Measurements from ENCODE around the gene PHF19. TPM values are rescaled to one million over a fixed set of nuclear protein-coding genes. Genes with fewer than 3 reads are reported as not detected.

The PHF19 gene
- total and polyA plus RNA-seq, 2 of the 8 experiments (the other 6 are each of a cell fraction or from before 2014, with no cell fraction given), result 28.2 to 31.8 TPM

GRCh38 chr9:120866651-120867050, 10.3 kb downstream of the PHF19 start:
- no peak for FAIRE-seq
- no peaks in the 10 kb centered on the region for H3K79me1 ChIP-seq (ENCODE audit: low read depth, low read length)
- H3K4me1 ChIP-seq (replicated peaks in 1 of 4; ENCODE audit: control insufficient read depth in 3 of 4, insufficient read depth in 4 of 4, low read length in 3 of 4), result peaks cover 0 to 12% (median 5%) of the 10 kb centered on the region in 4 experiments; a peak in 6 of 7 replicates
- H2BK12ac ChIP-seq (ENCODE audit: low read depth, low read length), result no peak overlapping the region
- no peak overlapping the region for H4K5ac ChIP-seq (ENCODE audit: insufficient read length, low read depth, low read length)
- H4K8ac ChIP-seq (ENCODE audit: extremely low read depth, insufficient read depth, low read length), result no peak overlapping the region
- ChIA-PET CTCF (ENCODE audit: partially characterized antibody) (interaction anchor here (1.0 to 10.5 kb wide), 5 partner anchors 13 to 115 kb away, joined by 3 to 108 read pairs (median 4); no protein-coding TSS in a partner anchor), POLR2A (ENCODE audit: partially characterized antibody) (interaction anchor here (8.4 kb wide), 1 partner anchor 12 kb away, joined by 61 read pairs; no protein-coding TSS in a partner anchor)
- no peaks in the 10 kb centered on the region for H3K79me2 ChIP-seq (ENCODE audit: control insufficient read depth in 1 of 2, insufficient read depth in 2 of 2, low read length in 2 of 2)
- no peak overlapping the region for H2BK15ac ChIP-seq (ENCODE audit: low read length)
- no peak overlapping the region for H2AK5ac ChIP-seq (ENCODE audit: low read depth, low read length)
- no peak overlapping the region for H3K4ac ChIP-seq (replicated peaks; ENCODE audit: insufficient read length, low read depth, low read length)
- WGBS, 2 experiments (ENCODE audit: extremely low coverage in 1 of 2, insufficient coverage in 1 of 2, insufficient read length in 1 of 2, insufficient replicate concordance in 2 of 2, low coverage in 1 of 2, low lambda C conversion rate in 2 of 2, missing lambda C conversion rate in 1 of 2), result 90% methylated on average over 6 of the region's 6 CpGs; no CpG with 5 or more reads in 1 of the 2 experiments
- H3K4me3 ChIP-seq (ENCODE audit: extremely low read depth in 1 of 4, insufficient read depth in 2 of 4, low read depth in 3 of 4, low read length in 4 of 4), result no peak overlapping the region
- H3K36me3 ChIP-seq (ENCODE audit: control insufficient read depth in 2 of 4, insufficient read depth in 4 of 4, low read length in 3 of 4), result no peaks in the 10 kb centered on the region; a peak in 2 of 8 replicates
- H3K27me3 ChIP-seq (replicated peaks in 1 of 4; ENCODE audit: control insufficient read depth in 3 of 4, extremely low read depth in 1 of 4, insufficient read depth in 3 of 4, low read length in 3 of 4), result no peaks in the 10 kb centered on the region; a peak in 2 of 7 replicates
- no peaks in the 10 kb centered on the region for H4K20me1 ChIP-seq (replicated peaks in 1 of 2; ENCODE audit: control insufficient read depth in 1 of 2, insufficient read depth in 2 of 2, low read length in 2 of 2)
- H3K14ac ChIP-seq (ENCODE audit: insufficient read length), result no peak overlapping the region
- no peak overlapping the region for H2AFZ ChIP-seq (ENCODE audit: low read length)
- H3K9me3 ChIP-seq (ENCODE audit: insufficient read depth in 2 of 2, low read depth in 1 of 2, low read length in 1 of 2), result no peaks in the 10 kb centered on the region
- TF ChIP-seq, protein P1, sequence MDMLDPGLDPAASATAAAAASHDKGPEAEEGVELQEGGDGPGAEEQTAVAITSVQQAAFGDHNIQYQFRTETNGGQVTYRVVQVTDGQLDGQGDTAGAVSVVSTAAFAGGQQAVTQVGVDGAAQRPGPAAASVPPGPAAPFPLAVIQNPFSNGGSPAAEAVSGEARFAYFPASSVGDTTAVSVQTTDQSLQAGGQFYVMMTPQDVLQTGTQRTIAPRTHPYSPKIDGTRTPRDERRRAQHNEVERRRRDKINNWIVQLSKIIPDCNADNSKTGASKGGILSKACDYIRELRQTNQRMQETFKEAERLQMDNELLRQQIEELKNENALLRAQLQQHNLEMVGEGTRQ (IDR thresholded peaks at IDR 0.05; ENCODE audit: low read length), result no peak
- TF ChIP-seq ATF3 (IDR thresholded peaks at IDR 0.05; ENCODE audit: insufficient read depth, low read depth, low read length) (no peak), NANOG (IDR thresholded peaks at IDR 0.05; ENCODE audit: insufficient read depth, low read depth, low read length, poor library complexity, severe bottlenecking) (no peak)
- no peak overlapping the region for H3K4me2 ChIP-seq (ENCODE audit: insufficient read depth in 1 of 2, low read depth in 2 of 2, low read length in 2 of 2)
- no peak for DNase-seq (ENCODE audit: low read depth in 1 of 2, low spot score in 2 of 2)
- 0 out of 2 replicates have a peak overlapping the region, but pooled peaks have one; percentile 48 for H2BK20ac ChIP-seq (ENCODE audit: low read length)
- no peak overlapping the region for H4K91ac ChIP-seq (replicated peaks; ENCODE audit: insufficient read length, low read length)
- H3K9ac ChIP-seq (replicated peaks in 1 of 4; ENCODE audit: extremely low read depth in 1 of 4, low read depth in 3 of 4, low read length in 3 of 4), result no peak overlapping the region
- H3K18ac ChIP-seq (ENCODE audit: extremely low read depth, low read length), result no peak overlapping the region
- H3K23me2 ChIP-seq (ENCODE audit: low read depth, low read length), result no peaks in the 10 kb centered on the region
- no peak overlapping the region for H3K56ac ChIP-seq (replicated peaks; ENCODE audit: insufficient read length, low read depth, low read length)
- no peak overlapping the region for H2BK5ac ChIP-seq (ENCODE audit: low read depth, low read length)
- no peak overlapping the region for H3K27ac ChIP-seq (ENCODE audit: low read depth, low read length)
- H3K23ac ChIP-seq (ENCODE audit: insufficient read length), result no peak overlapping the region
- no peak overlapping the region for H2BK120ac ChIP-seq (replicated peaks; ENCODE audit: low read depth, low read length)
